K562 (cell line): ENCODE data around the gene HPS1. TPM values are rescaled to one million over a fixed set of nuclear protein-coding genes. Genes with fewer than 3 reads are reported as not detected.

Source experiments
- ATAC-seq: fragments of 200-7000 bp; cut with Tn5 transposase; 3 replicates; pipeline ENCODE4 v1.9.1; 2020; ENCODE audit warnings: moderate library complexity
- BruUV-seq: library from RNA; stranded (reverse); fragments of 400-500 nt; replicated peaks from 2 replicates; lab custom pipeline; 2021; lab: Mats Ljungman, UMichigan
- CTCF ChIA-PET: fragments of 300-600 bp; formaldehyde crosslinking; extraction: SDS; loops from one replicate; lab custom pipeline; 2021; ENCODE audit warnings: low intra/inter-chr PET ratio; lab: Yijun Ruan, JAX
- POLR2A ChIA-PET: fragments of 300-600, 350-650 bp; sonication (Branson Sonifier 250); formaldehyde crosslinking; extraction: SDS; loops from one replicate; lab custom pipeline; 2021; ENCODE audit warnings: antibody characterized with exemption, inconsistent platforms; lab: Yijun Ruan, JAX
- DNase-seq, 4 experiments: peaks; one replicate each; pipeline versions ENCODE4 v3.0.0 to v3.0.0-alpha.2; 2011 to 2018; ENCODE audit warnings: low spot score in 3 of 4, mixed read lengths in 3 of 4; ENCODE audit errors: extremely low read depth in 1 of 4
- FAIRE-seq: peaks from 2 replicates; lab custom pipeline; 2011; peaks lifted over from hg19 to GRCh38; lab: Jason Lieb, UNC
- H2AFZ ChIP-seq: 2 replicates; pipeline ENCODE4 v1.6.0; 2011; ENCODE audit warnings: low read depth, low read length, control low read depth, inconsistent platforms
- H3K27ac ChIP-seq: fragments of 200-600 bp; 3 replicates; pipeline ENCODE4 v1.8.0; 2011; ENCODE audit warnings: low read depth, mild to moderate bottlenecking, control low read depth, inconsistent platforms, low read length, moderate library complexity, mixed read lengths; ENCODE audit errors: extremely low read depth
- H3K27me3 ChIP-seq, 2 experiments: fragments of 300-600 bp in 1 of 2; 2 replicates in 1 of 2; 3 replicates in 1 of 2; pipeline versions ENCODE4 v1.6.0 to v1.8.0; 2011; ENCODE audit warnings: inconsistent platforms in 2 of 2, low read length in 2 of 2, mild to moderate bottlenecking in 1 of 2, mixed read lengths in 1 of 2, moderate library complexity in 1 of 2; ENCODE audit not compliant: control insufficient read depth in 2 of 2, insufficient read depth in 2 of 2
- H3K36me3 ChIP-seq: fragments of 300-600 bp; 3 replicates; pipeline ENCODE4 v1.8.0; 2011; ENCODE audit warnings: mild to moderate bottlenecking, low read length, inconsistent platforms; ENCODE audit not compliant: control insufficient read depth, insufficient read depth
- H3K4me1 ChIP-seq, 2 experiments: fragments of 200-600 bp in 1 of 2; replicated peaks in 1 of 2; 2 replicates in 1 of 2; 3 replicates in 1 of 2; pipeline versions ENCODE4 v1.5.1 to v1.8.0; 2011; ENCODE audit warnings: inconsistent platforms in 2 of 2, low read length in 2 of 2, mild to moderate bottlenecking in 1 of 2, mixed read lengths in 1 of 2, moderate library complexity in 1 of 2; ENCODE audit not compliant: control insufficient read depth in 2 of 2, insufficient read depth in 2 of 2
- H3K4me2 ChIP-seq: 2 replicates; pipeline ENCODE4 v1.6.1; 2011; ENCODE audit warnings: low read length, control low read depth, inconsistent platforms, mixed read lengths; ENCODE audit not compliant: insufficient read depth
- H3K4me3 ChIP-seq: fragments of 200-600 bp; sonication (generic), shearing (Covaris generic); 2 replicates; pipeline ENCODE4 v1.5.1; 2016; ENCODE audit warnings: control low read depth, inconsistent platforms
- H3K79me2 ChIP-seq: fragments of 200-600 bp; 3 replicates; pipeline ENCODE4 v1.8.0; 2011; ENCODE audit warnings: low read length, inconsistent platforms; ENCODE audit not compliant: control insufficient read depth, insufficient read depth
- H3K9ac ChIP-seq, 2 experiments: 2 replicates each; pipeline versions ENCODE4 v1.6.0 to v1.6.1; 2011; ENCODE audit warnings: low read depth in 2 of 2, low read length in 2 of 2, control low read depth in 1 of 2, inconsistent platforms in 1 of 2, mild to moderate bottlenecking in 1 of 2, mixed read lengths in 1 of 2; ENCODE audit not compliant: insufficient read depth in 1 of 2
- H3K9me1 ChIP-seq: one replicate; pipeline ENCODE4 v1.6.0; 2011; ENCODE audit warnings: inconsistent platforms, mild to moderate bottlenecking, low read length, moderate library complexity; ENCODE audit not compliant: control insufficient read depth, insufficient read depth
- H3K9me3 ChIP-seq: replicated peaks from 2 replicates; pipeline ENCODE4 v1.5.1; 2011; ENCODE audit warnings: low read depth, low read length, inconsistent platforms; ENCODE audit not compliant: control insufficient read depth, insufficient read depth
- H4K20me1 ChIP-seq: replicated peaks from 2 replicates; pipeline ENCODE4 v1.6.1; 2011; ENCODE audit warnings: low read length, inconsistent platforms, mixed read lengths; ENCODE audit not compliant: control insufficient read depth, insufficient read depth
- C11orf30 ChIP-seq: fragments of 450-650 bp; IDR thresholded peaks from 2 replicates; pipeline ENCODE4 v1.6.1; 2016; ENCODE audit warnings: low read depth, mild to moderate bottlenecking
- DNMT1 ChIP-seq: fragments of 450-650 bp; IDR thresholded peaks from 2 replicates; pipeline ENCODE4 v1.6.1; 2016; ENCODE audit warnings: antibody characterized with exemption, mild to moderate bottlenecking
- MAFF ChIP-seq: IDR thresholded peaks from 2 replicates; pipeline ENCODE4 v1.6.1; 2012; ENCODE audit warnings: low read length, improper control_type of control experiment
- MAFG ChIP-seq: fragments of 450-650 bp; conservative IDR thresholded peaks from 2 replicates; pipeline ENCODE4 v1.6.1; 2016; ENCODE audit warnings: missing genetic modification characterization, missing compliant biosample characterization
- MAFK ChIP-seq: IDR thresholded peaks from 2 replicates; pipeline ENCODE4 v1.6.1; 2011; ENCODE audit warnings: low read length, improper control_type of control experiment
- RBM17 ChIP-seq: fragments of 200-400 bp; formaldehyde crosslinking; IDR thresholded peaks from 2 replicates; pipeline ENCODE4 v1.6.1; 2017; ENCODE audit warnings: low read depth, mild to moderate bottlenecking, low read length, borderline replicate concordance
- ZNF224 ChIP-seq: sonication (generic); formaldehyde crosslinking; IDR thresholded peaks from 2 replicates; pipeline ENCODE4 v1.8.0; 2022; ENCODE audit warnings: mild to moderate bottlenecking, missing genetic modification reagents
- ZNF316 ChIP-seq: fragments of 450-650 bp; IDR thresholded peaks from 2 replicates; pipeline ENCODE4 v1.6.1; 2016
- ZNF644 ChIP-seq: fragments of 200-800 bp; sonication (Bioruptor generic); IDR thresholded peaks from 2 replicates; pipeline ENCODE4 v1.6.1; 2016; ENCODE audit warnings: low read depth, missing genetic modification characterization, missing compliant biosample characterization
- whole genome bisulfite sequencing: fragments of 100-300 bp; shearing (Covaris generic); methylation state at CpG from one replicate; pipeline ENCODE4 v1.1.6; 2016; ENCODE audit warnings: low coverage, mixed read lengths; ENCODE audit not compliant: insufficient coverage; ENCODE audit errors: missing lambda C conversion rate; 5-methylcytosine and 5-hydroxymethylcytosine counted together
- in situ Hi-C: fragments of 300-500 bp; cut with MboI; formaldehyde crosslinking; loops from 4 replicates; pipeline ENCODE4 v1.15.0; 2018; ENCODE audit warnings: inconsistent platforms, mixed read lengths
- intact Hi-C: fragments of 100-400 bp; cut with micrococcal nuclease; formaldehyde crosslinking; loops from 2 replicates; pipeline ENCODE4 v1.14.2; 2022
- polyA plus RNA-seq, 8 experiments: library from polyadenylated mRNA; depleted of rRNA in 4 of 8; stranded (reverse) in 5 of 8; unstranded in 3 of 8; fragments of >200 nt; fragmentation: Nextera tagmentation in 2 of 8; fragmentation: Illumina TruSeq in 1 of 8; extraction: Ambion mirVana in 2 of 8; extraction: Trizol in 1 of 8; gene quantifications; 2 replicates each; pipeline versions ENCODE4 v1.2.1 to v1.2.3, GENCODE V29; 2011 to 2014; ENCODE audit warnings: inconsistent platforms in 1 of 8, missing spikeins in 1 of 8
- total RNA-seq, 7 experiments: library from RNA; depleted of rRNA in 6 of 7; stranded (reverse); fragments of >200 nt in 6 of 7; fragmentation: Illumina TruSeq in 2 of 7; extraction: Trizol in 2 of 7; gene quantifications; 2 replicates each; pipeline versions ENCODE4 v1.2.1 to v1.2.3, GENCODE V29; 2011 to 2021; ENCODE audit warnings: low replicate concordance in 1 of 7

HPS1 gene
- total and polyA plus RNA-seq, 9 of the 15 experiments (the other 6 are each of a cell fraction or from before 2014, with no cell fraction given), result 18.1 to 43.6 (median 26.3) TPM

DNA sequence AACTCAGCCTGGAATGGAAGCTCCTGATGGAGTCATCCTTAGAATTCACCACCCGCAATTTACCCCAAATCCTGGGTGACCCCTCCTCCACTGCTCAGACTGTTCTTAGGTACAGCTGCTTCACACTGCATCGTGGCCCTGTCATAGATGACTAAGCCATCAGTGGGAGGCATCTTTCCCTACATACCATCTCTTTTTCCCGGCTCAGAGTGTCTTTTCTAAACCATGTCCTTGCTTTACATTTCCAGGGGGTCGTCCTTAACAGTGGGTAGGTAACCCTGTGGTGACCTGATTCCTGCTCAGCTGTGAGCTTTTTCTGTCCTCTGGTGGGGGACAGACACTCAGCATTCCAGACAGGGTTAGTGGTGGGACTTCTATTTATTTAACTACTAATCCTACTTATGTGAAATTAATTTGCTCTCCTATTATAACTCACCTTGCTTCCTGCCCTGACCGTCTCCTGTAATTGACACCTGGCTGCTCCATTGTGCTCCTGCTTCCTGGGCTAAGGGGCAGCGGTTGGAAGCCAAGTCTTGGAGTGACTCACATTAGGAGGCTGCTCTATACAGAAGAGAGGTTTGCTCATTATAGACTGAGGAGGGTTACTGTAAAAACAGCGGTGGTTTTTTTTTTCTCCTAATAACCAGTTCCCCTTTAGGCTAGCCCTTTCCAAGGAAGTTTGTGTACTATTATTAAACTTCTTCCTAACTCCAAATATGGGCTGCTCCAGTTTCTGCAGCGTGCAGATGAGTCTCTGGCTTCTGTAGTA, 72.3 kb downstream of the HPS1 start:
- 1% methylated on average over 8 of the region's 8 CpGs for WGBS
- in situ Hi-C loops, result no loop called here
- Histone ChIP-seq H3K9me3 (no peaks in the 10 kb centered on the region), H3K4me3 (no peak overlapping the region)
- no TSS peak for BruUV-seq
- DNase-seq, result no peak
- no peak for TF ChIP-seq DNMT1
- TF ChIP-seq ZNF644 (tag), result no peak
- TF ChIP-seq, all 486 proteins: peak for 0
- no peaks in the 10 kb centered on the region for H3K9me1 ChIP-seq
- H4K20me1 ChIP-seq, result no peaks in the 10 kb centered on the region
- intact Hi-C loops, result no loop called here
- H3K4me2 ChIP-seq, result no peak overlapping the region
- peaks cover 15 to 37% of the 10 kb centered on the region in 2 experiments; a peak in 4 of 5 replicates for H3K27me3 ChIP-seq
- H3K79me2 ChIP-seq, result no peaks in the 10 kb centered on the region
- H3K36me3 ChIP-seq, result no peaks in the 10 kb centered on the region
- no peak overlapping the region for H3K27ac ChIP-seq
- ATAC-seq (no peak), FAIRE-seq (no peak)
- CTCF ChIA-PET, result no interaction called here
- H3K4me1 ChIP-seq, result no peaks in the 10 kb centered on the region
- POLR2A ChIA-PET, result interaction anchor here (1.4 kb wide), 1 partner anchor 17 kb away, joined by 3 read pairs; no protein-coding TSS in a partner anchor
- H2AFZ ChIP-seq, result no peak overlapping the region
- no peak overlapping the region for H3K9ac ChIP-seq

DNA sequence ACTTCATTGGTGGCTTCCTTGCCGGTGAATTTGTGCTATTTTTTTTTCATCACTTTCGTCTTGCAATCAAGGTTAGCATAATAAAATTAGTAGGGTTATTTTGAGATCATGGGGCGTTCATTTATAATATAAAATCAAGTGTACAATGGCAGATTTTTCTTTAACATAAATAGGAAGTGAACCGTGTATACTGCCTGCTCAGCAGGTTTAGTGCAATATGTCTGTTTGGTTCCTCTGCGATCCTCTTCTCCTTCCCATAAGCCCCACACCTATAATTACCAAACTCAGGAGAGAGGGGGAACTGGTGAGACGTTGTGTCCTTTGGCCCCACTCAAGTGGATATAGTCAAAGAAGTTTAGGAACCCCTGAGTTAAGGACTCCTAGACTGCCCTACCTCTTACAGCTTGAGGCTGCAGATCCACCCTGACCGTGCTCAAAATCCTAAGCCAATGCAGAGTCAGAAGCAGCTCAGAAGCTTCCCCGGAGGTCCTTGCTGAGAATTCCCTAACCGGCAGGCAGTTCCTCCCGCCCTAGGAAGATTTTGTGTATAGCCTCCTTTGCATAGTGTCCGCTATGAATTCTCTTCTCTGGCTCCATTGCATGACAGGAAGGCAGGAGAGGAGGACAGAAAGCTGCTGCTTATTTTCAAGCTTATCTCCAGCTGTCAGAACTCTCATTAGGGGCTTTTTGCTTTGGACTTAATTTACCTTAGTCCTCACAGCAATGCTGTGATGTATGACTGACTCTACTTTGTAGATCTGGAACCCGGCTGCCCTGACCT, 73.3 kb downstream of the HPS1 start:
- Histone ChIP-seq H3K4me1 (no peaks in the 10 kb centered on the region), H3K36me3 (no peaks in the 10 kb centered on the region), H3K79me2 (no peaks in the 10 kb centered on the region), H2AFZ (no peak overlapping the region), H3K4me3 (no peak overlapping the region), H3K9ac (no peak overlapping the region), H4K20me1 (no peaks in the 10 kb centered on the region), H3K9me1 (no peaks in the 10 kb centered on the region), H3K4me2 (no peak overlapping the region), H3K27ac (no peak overlapping the region), H3K9me3 (no peaks in the 10 kb centered on the region), H3K27me3 (peaks cover 15 to 42% of the 10 kb centered on the region in 2 experiments)
- BruUV-seq, result no TSS peak
- CTCF ChIA-PET, result no interaction called here
- WGBS, result 2% methylated on average over 12 of the region's 12 CpGs
- TF ChIP-seq ZNF224, result no peak
- no peak for TF ChIP-seq RBM17
- TF ChIP-seq MAFK, result peak; percentile 61
- peak; percentile 50; the same call in 1 of the 2 replicates for TF ChIP-seq MAFG
- peak; percentile 65 for TF ChIP-seq ZNF316
- TF ChIP-seq C11orf30, result peak; percentile 49; the same call in 1 of the 2 replicates
- 0 out of 2 replicates have a peak, but pooled peaks have one; percentile 14 for TF ChIP-seq MAFF
- in situ Hi-C loops (no loop called here), intact Hi-C loops (no loop called here)
- FAIRE-seq (no peak), ATAC-seq (no peak), DNase-seq (no peak)
- POLR2A ChIA-PET, result interaction anchor here (0.6 to 1.4 kb wide), 2 partner anchors 18 to 331 kb away, joined by 3 read pairs; no protein-coding TSS in a partner anchor
